ENCODE results near the gene C18orf63.

C18orf63 gene

GRCh38 chr18:74407888-74408287, 92.2 kb downstream of the C18orf63 start:
- TF ChIP-seq CTCF (IDR thresholded peaks at IDR 0.05; ENCODE audit: insufficient read depth, low read length, poor library complexity, severe bottlenecking): no peak
- H3K4me3 ChIP-seq (replicated peaks; ENCODE audit: low read depth, low read length): no peak overlapping the region

More at GRCh38 chr18:74407888-74408287, 92.2 kb downstream of the C18orf63 start:
- H3K36me3 ChIP-seq (ENCODE audit: control insufficient read depth, insufficient read depth, low read length): no peaks in the 10 kb centered on the region
- H3K27me3 ChIP-seq (replicated peaks; ENCODE audit: control insufficient read depth, insufficient read depth, low read length): no peaks in the 10 kb centered on the region
- DNase-seq (ENCODE audit: extremely low read depth, insufficient read length): no peak

All from GM06990 (cell line).